Stimulated activated CD8-positive, alpha-beta memory T cell treated with anti-CD3 and anti-CD28 coated beads, Interleukin-2, amount 100 ng/mL, for 48 hours (primary cell): ENCODE measurements around the gene SUSD3.
"Not testable (repeated sequence)": the region's sequence is repeated elsewhere in the genome, so short reads cannot be mapped to it uniquely, and the experiment has no call there.

ENCODE experiments used
- DNase-seq, 2 donors: peaks; one replicate each; pipeline ENCODE4 v3.0.0-alpha.2; 2020; ENCODE audit warnings: low read depth in 2 of 2

SUSD3 gene

DNA sequence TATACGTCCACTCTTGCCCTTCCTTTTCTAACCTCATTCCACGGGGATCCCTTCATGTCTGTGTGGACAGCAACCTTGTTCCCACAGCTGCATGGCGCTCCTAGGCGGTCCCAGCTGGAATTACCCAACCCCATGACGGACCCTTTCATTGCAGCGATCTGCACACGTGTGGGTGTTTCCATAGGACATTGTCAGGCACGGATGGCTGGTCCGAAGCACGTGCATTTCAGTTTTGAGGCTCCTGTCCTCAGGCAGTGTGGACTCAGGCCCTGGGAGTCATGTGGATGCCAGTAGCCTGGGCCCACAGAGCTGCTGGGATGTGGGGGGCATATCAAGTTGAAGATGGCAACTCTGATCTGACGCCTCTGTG is 52.5 kb downstream of the SUSD3 start:
- no peak for DNase-seq

DNA sequence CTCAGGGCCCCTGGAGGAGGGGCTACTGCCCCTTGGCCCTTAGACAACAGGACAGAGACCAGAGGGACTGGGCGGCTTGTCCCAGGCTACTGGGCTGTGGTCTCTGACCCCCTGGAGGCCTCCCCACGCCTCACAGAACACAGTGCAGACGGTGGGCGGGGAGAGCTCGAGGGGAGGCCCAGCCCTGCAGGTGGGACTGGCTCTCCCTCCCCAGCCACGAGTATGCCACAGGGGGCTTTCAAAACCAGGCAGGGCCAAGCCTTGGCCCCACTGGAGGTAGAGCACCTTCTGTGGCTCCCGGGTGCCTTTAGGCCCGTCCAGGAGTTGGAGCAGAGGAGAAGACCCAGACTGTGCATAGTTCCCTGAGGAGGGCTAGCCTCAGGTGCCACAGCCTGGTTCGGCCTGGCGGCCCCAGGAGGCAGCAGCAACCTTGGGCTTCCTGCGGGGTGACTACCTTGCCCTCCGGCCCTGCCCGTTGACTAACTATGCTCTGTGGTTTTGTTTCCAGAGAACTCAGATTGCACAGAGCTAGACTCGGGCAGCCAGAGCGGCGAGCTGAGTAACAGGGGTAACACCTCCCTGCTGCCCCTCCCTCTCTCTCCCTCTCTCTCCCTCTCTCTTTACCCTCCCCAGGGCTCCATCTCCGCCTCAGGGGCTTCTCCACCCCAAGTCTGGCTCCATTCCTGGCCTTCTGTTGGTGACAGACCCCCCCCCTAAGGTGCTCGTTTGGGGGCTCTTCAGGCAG is 53.0 kb downstream of the SUSD3 start:
- no peak for DNase-seq

DNA sequence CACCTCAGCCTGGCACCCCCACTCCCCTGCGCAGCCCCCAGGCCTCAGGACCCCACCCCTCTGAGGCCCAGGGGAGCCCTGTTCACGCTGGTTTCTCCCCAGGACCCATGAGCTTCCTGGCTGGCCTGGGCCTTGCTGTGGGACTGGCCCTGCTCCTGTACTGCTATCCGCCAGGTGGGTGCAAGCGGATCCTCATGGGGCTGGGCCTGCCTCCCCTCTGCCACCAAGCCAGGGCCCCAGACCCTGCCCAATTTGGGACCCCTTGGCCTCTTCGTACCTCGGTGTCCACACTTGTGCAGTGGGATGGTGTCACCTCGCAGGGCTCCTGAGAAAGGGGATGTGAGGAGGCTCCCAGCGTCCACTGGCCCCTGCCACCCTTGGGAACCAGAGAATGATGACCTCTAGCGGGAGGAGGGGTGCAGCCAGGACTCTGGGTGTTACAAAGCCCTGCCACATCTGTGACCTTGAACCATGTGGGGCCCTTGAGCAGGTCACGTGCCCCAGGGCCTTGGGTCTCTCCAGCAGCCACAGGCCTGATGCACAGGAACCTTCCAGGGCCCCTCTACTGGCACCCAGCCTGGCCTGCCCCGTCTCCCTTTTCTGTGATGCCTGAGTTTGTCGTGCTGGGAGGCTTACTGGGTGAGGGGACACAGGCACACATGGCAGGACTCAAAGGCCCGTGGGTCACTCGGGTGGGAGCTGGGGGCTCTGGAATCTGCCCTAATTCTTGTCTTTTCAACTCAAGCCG is 53.8 kb downstream of the SUSD3 start:
- no peak for DNase-seq

DNA sequence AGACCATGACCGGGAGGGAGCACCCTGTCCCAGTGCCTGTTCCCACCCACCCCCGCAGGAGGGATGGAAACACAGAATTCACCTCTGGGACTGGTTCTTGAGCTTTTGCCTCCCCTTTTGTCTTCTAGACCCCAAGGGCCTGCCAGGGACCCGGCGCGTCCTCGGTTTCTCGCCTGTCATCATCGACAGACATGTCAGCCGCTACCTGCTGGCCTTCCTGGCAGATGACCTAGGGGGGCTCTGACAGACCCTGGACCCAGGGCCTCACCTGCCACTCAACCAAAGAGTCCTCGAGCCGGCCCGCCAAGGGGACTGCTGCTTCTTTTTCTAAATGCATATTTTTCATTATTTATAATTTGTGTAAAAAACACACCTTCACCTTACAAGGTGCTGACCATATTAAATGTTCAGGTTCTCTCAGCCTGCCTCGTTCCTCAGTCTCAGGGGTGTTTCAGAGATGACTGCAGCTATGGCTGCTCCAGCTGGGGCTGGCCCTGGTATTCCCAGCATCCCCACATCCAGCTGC is 54.4 kb downstream of the SUSD3 start:
- DNase-seq, result no peak

DNA sequence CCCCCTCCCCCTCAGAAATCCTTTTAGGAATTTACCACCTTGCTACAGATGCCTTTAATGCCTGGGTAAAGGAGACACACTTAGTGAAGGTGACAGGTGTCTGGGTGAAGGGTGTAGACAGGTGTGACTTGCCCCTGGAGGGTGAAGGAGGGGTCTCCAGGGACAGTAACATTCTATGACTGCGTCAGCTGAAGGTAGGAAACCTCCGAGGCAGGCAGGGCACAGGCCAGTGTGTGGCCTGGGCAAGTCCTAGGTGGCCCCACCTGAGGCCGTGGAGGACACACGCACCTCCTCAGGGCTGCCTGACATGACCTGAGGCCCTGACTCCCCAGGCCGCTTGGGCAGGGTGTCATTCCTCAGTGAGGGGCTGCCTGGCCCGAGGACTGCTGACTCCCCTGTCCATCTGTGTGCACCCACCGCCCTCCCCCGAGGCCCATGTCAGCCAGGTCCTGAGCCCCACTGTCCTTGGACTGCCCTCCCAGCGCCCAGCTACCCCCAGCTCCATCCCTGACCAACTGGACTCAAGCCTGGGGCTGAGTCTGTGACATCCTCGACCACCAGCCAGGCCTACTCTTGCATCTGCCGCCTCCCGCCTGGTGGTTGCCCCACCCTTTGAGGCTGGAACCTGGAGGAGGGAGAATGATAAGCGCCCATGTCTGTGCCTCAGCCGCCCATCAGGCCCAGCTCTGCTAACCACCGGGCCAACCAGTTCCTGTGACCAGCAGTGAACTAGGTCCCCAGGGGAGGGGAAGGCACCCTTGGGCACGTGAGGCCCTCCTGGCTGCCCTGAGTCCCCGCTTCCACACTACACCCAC is 55.9 kb downstream of the SUSD3 start:
- DNase-seq, result no peak

DNA sequence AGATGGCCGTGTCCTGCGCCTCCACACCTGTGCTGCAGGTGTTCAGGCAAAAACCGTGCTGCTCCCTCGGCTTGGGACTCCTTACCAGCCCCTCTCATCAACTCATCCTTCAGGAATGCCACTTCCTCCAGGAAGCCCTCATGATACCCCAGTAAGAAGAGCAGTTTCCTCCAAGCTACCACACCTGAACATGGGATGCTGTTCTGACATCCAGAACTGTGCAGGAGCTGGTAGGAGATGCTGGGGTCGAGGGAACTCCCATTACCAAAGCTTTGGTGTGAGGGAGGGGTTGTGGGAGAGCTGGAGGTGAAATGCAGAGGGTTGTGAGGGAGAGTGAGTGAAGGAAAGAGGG is 56.5 kb downstream of the SUSD3 start:
- no peak for DNase-seq

DNA sequence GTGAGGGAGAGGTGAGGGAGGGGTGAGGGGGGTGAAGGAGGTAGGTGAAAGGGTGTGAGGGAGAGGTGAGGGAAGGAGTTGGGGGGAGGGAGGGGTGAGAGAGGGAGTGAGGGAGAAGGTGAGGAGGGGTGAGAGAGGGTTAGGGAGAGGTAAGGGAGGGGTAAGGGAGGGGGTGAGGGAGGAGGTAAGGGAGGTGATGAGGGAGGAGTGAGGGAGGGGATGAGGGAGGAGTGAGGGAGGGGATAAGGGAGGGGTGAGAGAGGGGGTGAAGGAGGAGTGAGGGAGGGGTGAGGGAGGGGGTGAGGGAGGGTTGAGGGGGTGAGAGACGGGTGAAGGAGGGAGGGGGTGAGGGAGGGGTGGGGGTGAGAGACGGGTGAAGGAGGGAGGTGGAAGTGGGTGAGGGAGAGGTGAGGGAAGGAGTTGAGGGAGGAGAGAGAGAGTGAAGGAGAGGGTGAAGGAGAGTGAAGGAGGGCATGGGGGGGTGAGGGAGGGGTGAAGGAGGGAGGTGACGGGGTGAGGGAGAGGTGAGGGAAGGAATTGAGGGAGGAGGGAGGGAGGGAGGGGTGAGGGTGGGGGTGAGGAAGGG is 57.1 kb downstream of the SUSD3 start:
- no peak for DNase-seq

DNA sequence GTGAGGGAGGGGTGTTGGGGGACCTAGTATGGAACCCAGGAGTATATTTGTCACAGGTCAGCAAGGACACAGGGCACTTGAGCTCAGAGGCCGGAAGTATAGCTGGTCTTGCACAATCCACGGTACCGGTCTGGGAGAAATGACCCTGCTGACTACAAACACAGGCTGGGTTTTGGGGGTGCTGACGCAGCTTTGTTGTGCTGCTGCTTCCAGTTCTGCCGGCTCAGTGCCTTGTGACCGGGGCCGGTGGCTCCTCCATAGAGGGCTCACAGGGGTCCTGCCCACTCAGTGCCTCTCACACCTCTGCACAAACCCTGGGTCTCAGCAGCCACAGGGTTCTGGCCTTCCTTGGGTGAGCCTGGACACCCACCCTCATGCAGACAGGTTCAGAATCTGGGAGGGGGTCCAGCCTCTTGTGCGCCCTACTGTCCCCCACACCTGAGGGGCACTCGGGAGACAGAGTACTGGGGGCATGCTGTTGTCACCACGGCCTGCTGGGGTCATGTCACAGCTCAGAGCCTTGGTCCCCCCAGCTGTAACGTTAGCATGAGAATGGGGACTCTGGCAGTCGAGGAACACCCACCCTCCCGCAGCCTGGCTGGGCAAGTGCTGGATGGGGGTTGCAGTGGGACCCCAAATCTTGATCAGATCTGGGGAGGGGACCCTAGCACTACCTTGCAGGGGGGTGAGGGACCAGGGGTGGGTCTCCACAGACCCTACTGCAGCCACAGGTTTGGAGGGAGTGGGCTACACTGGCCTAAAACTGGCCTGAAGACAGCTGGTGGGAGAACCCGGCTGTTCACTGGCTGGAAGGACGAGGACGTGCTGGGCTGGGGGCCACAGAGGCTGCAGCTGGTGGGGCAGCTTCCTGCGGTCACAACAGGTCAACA is 57.8 kb downstream of the SUSD3 start:
- DNase-seq, result no peak

DNA sequence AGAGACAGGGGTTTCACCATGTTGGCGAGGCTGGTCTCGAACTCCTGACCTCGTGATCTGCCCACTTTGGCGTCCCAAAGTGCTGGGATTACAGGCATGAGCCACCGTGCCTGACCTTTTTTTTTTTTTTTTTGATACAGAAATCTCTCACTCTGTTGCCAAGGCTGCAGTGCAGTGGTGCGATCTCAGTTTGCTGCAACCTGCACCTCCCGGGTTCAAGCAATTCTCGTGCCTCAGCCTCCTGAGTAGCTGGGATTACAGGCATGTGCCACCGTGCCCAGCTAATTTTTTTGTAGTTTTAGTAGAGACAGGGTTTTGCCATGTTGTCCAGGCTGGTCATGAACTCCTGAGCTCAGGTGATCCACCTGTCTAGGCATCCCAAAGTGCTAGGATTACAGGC is 59.0 kb downstream of the SUSD3 start:
- DNase-seq, result not testable (repeated sequence)

DNA sequence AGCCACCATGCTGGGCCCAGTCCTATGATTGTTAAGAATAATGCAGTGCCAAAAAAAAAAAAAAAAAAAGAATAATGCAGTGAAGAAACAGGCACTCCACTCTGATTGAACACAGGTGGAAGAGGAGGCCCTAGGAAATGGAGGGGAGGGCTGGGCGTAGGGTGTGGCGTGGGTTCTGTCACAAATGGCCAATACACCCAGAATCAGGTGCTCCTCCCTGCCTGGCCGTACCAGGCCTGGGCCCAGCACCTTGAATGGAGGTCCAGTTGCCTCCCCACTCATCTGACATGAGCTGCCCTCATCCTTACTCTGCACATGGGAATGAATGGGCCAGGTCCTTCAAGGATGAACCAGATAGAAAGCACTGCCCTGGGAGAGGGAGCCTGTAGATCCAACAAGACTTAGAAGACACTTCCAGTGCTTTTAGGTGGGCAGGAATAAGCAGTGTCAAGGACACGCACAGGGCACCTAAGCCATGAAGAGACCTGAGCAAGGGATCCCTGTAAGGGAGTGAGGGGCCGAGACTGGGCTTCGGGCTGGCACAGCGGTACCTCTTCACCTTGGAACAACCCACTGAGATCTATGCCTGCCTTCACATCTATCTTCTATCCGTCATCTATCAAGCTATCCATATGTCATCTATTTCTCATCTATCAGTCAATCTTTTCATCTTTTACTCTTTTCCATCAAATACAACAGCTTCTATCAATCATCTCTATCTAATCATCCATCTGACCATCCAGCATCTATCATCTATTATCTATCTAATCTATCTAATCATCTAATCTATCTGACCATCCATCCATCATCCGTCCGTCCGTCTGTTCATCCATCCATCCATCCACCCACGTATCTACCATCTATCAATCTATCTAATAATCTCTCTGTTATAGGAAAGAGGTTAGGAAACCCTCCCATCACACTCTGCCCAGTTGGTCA is 59.7 kb downstream of the SUSD3 start:
- no peak for DNase-seq

DNA sequence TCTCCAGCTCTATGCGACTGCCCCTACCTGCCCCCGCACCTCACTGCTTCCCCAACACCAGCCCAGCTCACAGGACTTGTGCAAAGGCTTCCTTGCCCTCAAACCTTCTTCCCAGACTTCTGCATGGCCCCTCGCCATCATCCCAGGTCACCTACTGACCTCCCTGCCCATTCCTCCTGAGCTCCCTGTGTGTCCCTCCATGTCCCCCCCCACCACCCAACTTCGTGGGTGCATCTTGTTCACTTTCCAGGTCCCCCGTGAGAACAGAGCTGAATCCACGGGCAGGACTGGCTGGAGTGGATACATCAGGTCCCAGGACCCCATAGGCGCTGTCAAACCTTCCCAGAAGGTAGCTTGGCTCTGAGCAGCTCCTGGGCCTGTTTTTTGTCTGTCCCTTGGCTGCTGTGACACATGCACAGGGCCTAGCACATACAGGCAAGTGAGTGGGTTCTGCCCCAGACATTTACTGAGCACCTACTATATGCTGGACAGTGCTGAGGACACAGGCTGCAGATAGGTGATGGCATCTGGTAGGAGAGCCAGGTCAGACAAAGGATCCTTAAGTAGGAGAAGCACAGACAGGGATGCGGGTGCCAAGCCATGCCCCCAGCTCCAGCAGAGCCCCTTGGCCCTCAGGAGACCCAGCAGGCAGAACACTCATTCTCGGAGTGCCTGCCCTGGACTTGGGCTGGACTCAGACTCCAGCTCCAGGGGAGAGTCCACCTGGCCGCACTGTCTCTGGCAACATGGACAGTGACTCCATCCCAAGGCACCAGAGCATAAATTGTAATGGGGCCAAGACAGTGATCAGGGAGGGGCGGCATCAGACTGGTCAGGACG is 60.6 kb downstream of the SUSD3 start:
- no peak for DNase-seq

DNA sequence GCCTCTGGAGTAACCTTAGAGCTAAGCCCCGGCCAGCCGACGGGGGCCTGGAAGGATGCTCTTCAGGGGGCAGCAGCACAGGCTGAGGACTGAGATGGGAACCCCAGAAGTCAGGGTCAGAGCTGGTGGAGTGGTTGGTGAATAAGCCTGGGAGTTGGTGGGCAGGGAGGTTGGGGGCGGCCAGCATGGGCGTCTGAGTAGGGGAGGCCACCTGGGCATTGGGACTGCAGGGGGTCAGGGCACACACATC is 61.1 kb downstream of the SUSD3 start:
- no peak for DNase-seq

DNA sequence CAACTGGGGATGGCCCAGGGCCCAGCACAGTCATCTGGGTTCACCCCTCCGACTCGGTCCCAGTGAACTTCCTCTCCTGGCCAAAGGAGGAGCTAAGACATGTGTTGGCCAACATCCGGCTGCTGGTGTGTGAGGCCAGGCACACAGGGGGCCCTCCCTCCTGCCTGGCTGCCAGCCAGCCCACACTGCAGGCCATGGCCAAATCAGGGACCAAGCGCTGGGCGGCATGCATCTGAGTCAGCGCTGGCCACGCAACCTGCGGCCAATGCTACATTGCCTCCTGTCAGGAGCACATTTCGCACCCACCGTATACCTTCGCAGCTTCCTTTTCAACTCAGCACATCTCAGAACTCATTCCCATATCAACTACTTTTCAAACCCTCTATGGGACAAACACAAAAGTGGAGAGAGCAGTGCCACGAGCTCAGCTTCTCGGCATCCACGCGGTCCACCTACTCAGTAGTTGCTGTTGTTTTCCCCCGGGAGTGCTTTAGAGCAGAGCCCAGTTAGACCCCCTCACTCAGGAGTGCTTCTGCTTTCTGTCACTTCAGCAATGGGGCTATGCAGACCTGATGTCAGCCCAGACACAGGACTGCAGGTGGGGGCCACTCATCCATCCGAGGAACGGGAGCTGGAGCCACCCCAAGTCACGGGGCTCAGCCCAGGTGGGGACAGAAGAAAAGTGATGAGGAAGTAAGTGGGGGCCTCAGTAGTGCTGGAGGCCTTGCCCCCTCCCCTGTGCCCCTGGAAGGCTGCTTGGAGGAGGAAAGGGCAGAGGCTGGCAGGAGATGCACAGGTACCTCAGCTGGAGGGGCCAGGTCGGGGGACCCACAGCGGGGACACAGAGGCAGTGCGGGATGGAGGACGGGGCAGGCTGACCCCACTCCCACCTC is 61.7 kb downstream of the SUSD3 start:
- DNase-seq, result no peak

DNA sequence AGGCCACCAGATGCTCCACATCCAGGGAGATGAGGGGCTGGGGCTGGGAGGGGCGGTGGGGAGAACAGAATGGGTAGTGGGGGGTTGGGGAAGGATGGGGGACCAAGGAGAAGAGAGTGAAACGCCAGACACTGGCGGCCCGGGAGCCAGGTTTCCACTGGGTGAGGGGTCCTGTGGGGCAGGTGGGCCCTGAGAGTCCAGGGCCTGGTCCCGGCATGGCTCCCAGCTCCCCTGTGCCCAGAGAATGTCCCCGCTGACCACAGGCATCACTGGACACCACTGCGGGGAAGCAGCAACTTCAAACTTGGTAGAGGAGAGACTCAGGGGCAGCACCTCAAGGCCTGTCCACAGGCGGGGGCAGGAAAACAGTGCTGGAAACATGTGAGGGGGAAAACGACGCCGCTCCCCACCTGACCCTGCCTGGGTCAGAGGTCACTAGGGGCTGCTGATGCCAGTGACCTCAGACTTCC is 62.4 kb downstream of the SUSD3 start:
- no peak for DNase-seq

DNA sequence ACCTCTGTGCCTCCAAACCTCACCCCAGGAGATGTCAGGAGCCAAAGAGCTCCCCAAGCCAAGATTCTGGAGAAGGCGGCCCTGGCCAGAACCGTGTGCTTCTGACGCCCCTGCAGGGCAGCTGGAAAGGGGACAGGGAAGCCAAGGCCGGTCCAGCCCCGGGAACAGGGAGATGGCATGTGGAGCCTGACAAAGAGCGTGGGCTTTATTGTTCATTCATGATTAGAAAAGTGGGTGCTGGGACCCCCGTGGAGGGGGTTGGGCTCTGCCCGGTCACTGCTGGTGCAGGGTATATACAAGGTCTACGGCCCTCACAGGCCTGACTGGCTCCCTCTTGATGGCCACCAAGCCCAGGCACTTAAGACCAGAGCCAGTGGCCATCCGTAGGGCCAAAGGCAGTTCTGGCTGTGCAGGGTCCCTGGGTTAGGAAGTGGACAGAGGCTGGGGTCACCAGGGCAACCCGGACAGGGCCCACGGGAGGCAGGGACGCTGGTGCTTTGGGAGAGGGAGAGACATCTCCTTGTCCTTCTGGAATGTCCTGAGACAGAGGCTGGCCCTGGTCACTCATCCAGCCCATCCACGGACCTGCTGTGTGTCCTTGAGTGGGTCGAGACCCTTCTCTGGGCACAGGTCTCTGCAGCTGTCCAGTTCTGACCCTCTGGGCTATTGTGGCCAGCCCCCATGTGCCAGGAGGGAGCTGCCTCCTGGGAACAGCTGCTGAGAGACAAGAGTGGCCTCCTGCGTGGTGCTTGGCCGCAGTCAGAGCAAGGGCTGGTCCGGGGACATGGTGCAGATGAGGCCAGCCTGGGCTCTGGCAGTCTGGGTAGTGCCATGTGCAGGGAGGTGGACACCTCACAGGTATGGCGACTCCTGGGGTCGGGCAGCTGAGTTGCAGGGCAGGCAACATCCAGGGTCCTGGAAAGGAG is 63.1 kb downstream of the SUSD3 start:
- DNase-seq, result no peak

DNA sequence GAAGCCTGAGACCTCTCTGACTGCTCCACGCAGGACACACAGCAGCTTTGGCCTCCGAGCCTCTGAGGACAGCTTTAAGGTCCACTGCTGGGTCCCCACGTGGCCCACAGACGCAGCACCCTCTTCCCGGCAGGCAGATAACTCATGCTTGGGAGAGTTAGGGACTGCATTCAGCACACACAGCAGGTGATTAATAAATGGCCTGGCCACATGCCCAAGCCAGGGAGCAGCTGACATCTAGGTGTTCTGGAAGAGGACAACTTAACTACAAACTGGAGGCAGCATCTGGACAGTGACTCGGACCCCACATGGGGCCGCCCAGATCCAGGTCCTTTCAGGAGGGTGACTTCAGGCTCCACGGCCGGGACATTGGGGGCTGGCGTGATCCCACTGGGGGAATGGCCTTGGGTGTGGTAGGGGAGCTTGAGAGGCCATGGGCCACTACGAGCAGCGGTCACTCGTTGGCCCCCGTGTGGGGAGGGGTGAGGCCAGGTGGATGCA is 64.3 kb downstream of the SUSD3 start:
- no peak for DNase-seq
